IMR-90 (cell line): ENCODE measurements around the gene EPHA2.

Experiments
- BHLHE40 ChIP-seq: fragments of 150-350 bp; IDR thresholded peaks from 2 replicates; pipeline ENCODE4 v1.6.1; 2016; ENCODE audit warnings: mild to moderate bottlenecking, low read depth, low read length
- CEBPB ChIP-seq: IDR thresholded peaks from 2 replicates; pipeline ENCODE4 v1.6.1; 2012; ENCODE audit warnings: low read depth, low read length, improper control_type of control experiment
- FOS ChIP-seq: fragments of 150-350 bp; IDR thresholded peaks from 2 replicates; pipeline ENCODE4 v1.6.1; 2016; ENCODE audit warnings: low read depth, low read length
- MAZ ChIP-seq: IDR thresholded peaks from 2 replicates; pipeline ENCODE4 v1.6.1; 2012; ENCODE audit warnings: low read depth, mild to moderate bottlenecking, low read length, improper control_type of control experiment, moderate library complexity, borderline replicate concordance
- MXI1 ChIP-seq: IDR thresholded peaks from 2 replicates; pipeline ENCODE4 v1.6.1; 2012; ENCODE audit warnings: low read depth, mild to moderate bottlenecking, low read length, moderate library complexity, borderline replicate concordance
- NFE2L2 ChIP-seq: fragments of 150-350 bp; IDR thresholded peaks from 2 replicates; pipeline ENCODE4 v1.6.1; 2016; ENCODE audit warnings: low read depth, mild to moderate bottlenecking, low read length
- POLR2A ChIP-seq: IDR thresholded peaks from 2 replicates; pipeline ENCODE4 v1.6.1; 2012; ENCODE audit warnings: mild to moderate bottlenecking, low read depth, low read length
- RAD21 ChIP-seq: IDR thresholded peaks from 2 replicates; pipeline ENCODE4 v1.6.1; 2012; ENCODE audit warnings: low read length, improper control_type of control experiment
- RCOR1 ChIP-seq: IDR thresholded peaks from 2 replicates; pipeline ENCODE4 v1.6.1; 2012; ENCODE audit warnings: mild to moderate bottlenecking, low read length, improper control_type of control experiment; ENCODE audit not compliant: insufficient replicate concordance
- RFX5 ChIP-seq: IDR thresholded peaks from 2 replicates; pipeline ENCODE4 v1.8.0; 2012; ENCODE audit warnings: low read depth, mild to moderate bottlenecking, low read length, moderate library complexity
- TF ChIP-seq, protein P1 (sequence below): conservative IDR thresholded peaks from 2 replicates; pipeline ENCODE4 v1.5.1; 2012; ENCODE audit warnings: mild to moderate bottlenecking, low read depth, low read length, improper control_type of control experiment
- TF ChIP-seq, protein P2 (sequence below): fragments of 150-350 bp; IDR thresholded peaks from 2 replicates; pipeline ENCODE4 v1.6.1; 2017; ENCODE audit warnings: mild to moderate bottlenecking, antibody characterized with exemption, low read length, low read depth
- TF ChIP-seq, protein P3 (sequence below): fragments of 150-350 bp; IDR thresholded peaks from 2 replicates; pipeline ENCODE4 v1.6.1; 2016; ENCODE audit warnings: low read depth, mild to moderate bottlenecking, low read length, moderate library complexity, borderline replicate concordance

DNA sequence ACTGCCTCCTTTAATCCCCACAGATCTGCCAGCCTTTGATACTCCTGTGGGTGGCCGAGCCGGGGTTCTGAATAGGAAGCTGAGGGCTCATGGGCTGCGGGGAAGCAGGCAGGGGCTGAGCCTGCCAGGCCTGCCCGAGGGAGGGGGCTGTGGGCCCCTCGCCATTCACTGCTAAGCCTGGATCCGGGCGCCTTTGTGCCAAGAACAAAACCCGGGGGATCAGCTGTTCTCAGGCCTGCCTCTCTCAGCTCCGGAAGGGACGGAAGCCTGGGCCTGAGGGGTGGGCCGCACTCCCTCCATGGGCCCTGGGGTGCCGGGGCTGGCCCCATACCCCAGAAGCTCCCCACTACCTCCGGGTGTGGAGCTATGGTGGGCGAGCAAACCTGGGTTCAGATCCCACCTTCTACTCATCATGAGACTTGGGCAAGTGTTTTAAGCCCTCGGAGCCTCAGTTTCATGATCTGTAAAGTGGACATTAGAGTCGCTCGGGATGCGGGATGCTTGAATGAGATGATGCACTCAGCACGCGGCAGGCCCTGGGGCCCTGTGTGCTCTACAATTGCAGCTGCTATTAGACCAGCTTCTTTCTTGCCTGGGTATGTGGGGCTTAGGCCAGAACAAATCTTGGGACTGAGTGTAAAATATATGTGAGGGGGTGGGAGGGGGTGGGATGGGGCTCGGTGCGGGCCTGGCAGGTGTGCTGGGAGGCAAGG is 19.2 kb upstream of the EPHA2 start:
- TF ChIP-seq, protein P1, sequence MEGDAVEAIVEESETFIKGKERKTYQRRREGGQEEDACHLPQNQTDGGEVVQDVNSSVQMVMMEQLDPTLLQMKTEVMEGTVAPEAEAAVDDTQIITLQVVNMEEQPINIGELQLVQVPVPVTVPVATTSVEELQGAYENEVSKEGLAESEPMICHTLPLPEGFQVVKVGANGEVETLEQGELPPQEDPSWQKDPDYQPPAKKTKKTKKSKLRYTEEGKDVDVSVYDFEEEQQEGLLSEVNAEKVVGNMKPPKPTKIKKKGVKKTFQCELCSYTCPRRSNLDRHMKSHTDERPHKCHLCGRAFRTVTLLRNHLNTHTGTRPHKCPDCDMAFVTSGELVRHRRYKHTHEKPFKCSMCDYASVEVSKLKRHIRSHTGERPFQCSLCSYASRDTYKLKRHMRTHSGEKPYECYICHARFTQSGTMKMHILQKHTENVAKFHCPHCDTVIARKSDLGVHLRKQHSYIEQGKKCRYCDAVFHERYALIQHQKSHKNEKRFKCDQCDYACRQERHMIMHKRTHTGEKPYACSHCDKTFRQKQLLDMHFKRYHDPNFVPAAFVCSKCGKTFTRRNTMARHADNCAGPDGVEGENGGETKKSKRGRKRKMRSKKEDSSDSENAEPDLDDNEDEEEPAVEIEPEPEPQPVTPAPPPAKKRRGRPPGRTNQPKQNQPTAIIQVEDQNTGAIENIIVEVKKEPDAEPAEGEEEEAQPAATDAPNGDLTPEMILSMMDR: no peak
- TF ChIP-seq MXI1: no peak
- no peak for TF ChIP-seq POLR2A
- TF ChIP-seq, protein P2, sequence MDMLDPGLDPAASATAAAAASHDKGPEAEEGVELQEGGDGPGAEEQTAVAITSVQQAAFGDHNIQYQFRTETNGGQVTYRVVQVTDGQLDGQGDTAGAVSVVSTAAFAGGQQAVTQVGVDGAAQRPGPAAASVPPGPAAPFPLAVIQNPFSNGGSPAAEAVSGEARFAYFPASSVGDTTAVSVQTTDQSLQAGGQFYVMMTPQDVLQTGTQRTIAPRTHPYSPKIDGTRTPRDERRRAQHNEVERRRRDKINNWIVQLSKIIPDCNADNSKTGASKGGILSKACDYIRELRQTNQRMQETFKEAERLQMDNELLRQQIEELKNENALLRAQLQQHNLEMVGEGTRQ: no peak
- TF ChIP-seq RCOR1: no peak
- TF ChIP-seq, protein P3, sequence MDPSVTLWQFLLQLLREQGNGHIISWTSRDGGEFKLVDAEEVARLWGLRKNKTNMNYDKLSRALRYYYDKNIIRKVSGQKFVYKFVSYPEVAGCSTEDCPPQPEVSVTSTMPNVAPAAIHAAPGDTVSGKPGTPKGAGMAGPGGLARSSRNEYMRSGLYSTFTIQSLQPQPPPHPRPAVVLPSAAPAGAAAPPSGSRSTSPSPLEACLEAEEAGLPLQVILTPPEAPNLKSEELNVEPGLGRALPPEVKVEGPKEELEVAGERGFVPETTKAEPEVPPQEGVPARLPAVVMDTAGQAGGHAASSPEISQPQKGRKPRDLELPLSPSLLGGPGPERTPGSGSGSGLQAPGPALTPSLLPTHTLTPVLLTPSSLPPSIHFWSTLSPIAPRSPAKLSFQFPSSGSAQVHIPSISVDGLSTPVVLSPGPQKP: no peak
- no peak for TF ChIP-seq MAZ
- TF ChIP-seq RAD21: no peak
- no peak for TF ChIP-seq RFX5
- TF ChIP-seq FOS: no peak
- TF ChIP-seq NFE2L2: no peak
- no peak for TF ChIP-seq CEBPB
- no peak for TF ChIP-seq BHLHE40
